H9 (cell line): ENCODE measurements around the gene PYROXD2. TPM values are rescaled to one million over a fixed set of nuclear protein-coding genes. Genes with fewer than 3 reads are reported as not detected.

Experiments
- DNase-seq: peaks from one replicate; pipeline ENCODE4 v3.0.0-alpha.2; 2017
- H2AFZ ChIP-seq: one replicate; pipeline ENCODE4 v1.6.1; 2013; ENCODE audit warnings: mild to moderate bottlenecking, low read length, control low read depth, moderate library complexity
- H2AK5ac ChIP-seq: 2 replicates; pipeline ENCODE4 v1.6.1; 2013; ENCODE audit warnings: low read length, control low read depth, mixed read lengths; ENCODE audit not compliant: insufficient read length
- H2BK120ac ChIP-seq: one replicate; pipeline ENCODE4 v1.6.1; 2013; ENCODE audit warnings: low read depth, mild to moderate bottlenecking, low read length, control low read depth, inconsistent platforms; ENCODE audit not compliant: poor library complexity, severe bottlenecking
- H2BK12ac ChIP-seq: 2 replicates; pipeline ENCODE4 v1.6.1; 2013; ENCODE audit warnings: low read length, control low read depth, mixed read lengths, low read depth; ENCODE audit not compliant: insufficient read length
- H2BK15ac ChIP-seq: 2 replicates; pipeline ENCODE4 v1.6.1; 2013; ENCODE audit warnings: low read depth, low read length, control low read depth
- H2BK20ac ChIP-seq: one replicate; pipeline ENCODE4 v1.6.1; 2013; ENCODE audit warnings: low read depth, mild to moderate bottlenecking, low read length, control low read depth, inconsistent platforms; ENCODE audit not compliant: poor library complexity, severe bottlenecking
- H2BK5ac ChIP-seq: 2 replicates; pipeline ENCODE4 v1.6.1; 2013; ENCODE audit warnings: low read length, control low read depth, mixed read lengths; ENCODE audit not compliant: insufficient read length
- H3K14ac ChIP-seq: 2 replicates; pipeline ENCODE4 v1.6.1; 2013; ENCODE audit warnings: low read length, control low read depth; ENCODE audit not compliant: insufficient read depth
- H3K18ac ChIP-seq: 2 replicates; pipeline ENCODE4 v1.6.1; 2013; ENCODE audit warnings: low read depth, mild to moderate bottlenecking, mixed read lengths, low read length, control low read depth; ENCODE audit not compliant: insufficient read length
- H3K23ac ChIP-seq: 2 replicates; pipeline ENCODE4 v1.6.1; 2013; ENCODE audit warnings: low read length, control low read depth, mixed read lengths, low read depth; ENCODE audit not compliant: insufficient read length
- H3K23me2 ChIP-seq: 2 replicates; pipeline ENCODE4 v1.6.1; 2013; ENCODE audit warnings: low read depth, mild to moderate bottlenecking, mixed read lengths, low read length, control low read depth; ENCODE audit not compliant: insufficient read length, poor library complexity, severe bottlenecking
- H3K27ac ChIP-seq: 2 replicates; pipeline ENCODE4 v1.5.1; 2013; ENCODE audit warnings: low read length, control low read depth, mixed read lengths, low read depth; ENCODE audit not compliant: insufficient read length
- H3K27me3 ChIP-seq: 2 replicates; pipeline ENCODE4 v1.6.1; 2013; ENCODE audit warnings: low read length, control low read depth, inconsistent platforms; ENCODE audit not compliant: insufficient read depth
- H3K4ac ChIP-seq: 2 replicates; pipeline ENCODE4 v1.6.1; 2013; ENCODE audit warnings: low read depth, mild to moderate bottlenecking, control low read depth, inconsistent platforms, low read length, moderate library complexity
- H3K4me1 ChIP-seq: 2 replicates; pipeline ENCODE4 v1.6.1; 2013; ENCODE audit warnings: low read length, control low read depth, inconsistent platforms; ENCODE audit not compliant: insufficient read depth
- H3K4me2 ChIP-seq: 2 replicates; pipeline ENCODE4 v1.6.1; 2013; ENCODE audit warnings: low read length, control low read depth, mixed read lengths; ENCODE audit not compliant: insufficient read length, insufficient read depth
- H3K56ac ChIP-seq: 2 replicates; pipeline ENCODE4 v1.6.1; 2013; ENCODE audit warnings: low read depth, mild to moderate bottlenecking, mixed read lengths, low read length, control low read depth; ENCODE audit not compliant: insufficient read length
- H3K79me1 ChIP-seq: 2 replicates; pipeline ENCODE4 v1.6.1; 2013; ENCODE audit warnings: low read depth, mild to moderate bottlenecking, moderate library complexity, low read length, control low read depth, inconsistent platforms; ENCODE audit not compliant: insufficient read depth, poor library complexity, severe bottlenecking
- H3K79me2 ChIP-seq: 2 replicates; pipeline ENCODE4 v1.6.1; 2013; ENCODE audit warnings: low read length, control low read depth, inconsistent platforms; ENCODE audit not compliant: insufficient read depth
- H3K9ac ChIP-seq: 2 replicates; pipeline ENCODE4 v1.6.1; 2013; ENCODE audit warnings: low read length, control low read depth, mixed read lengths; ENCODE audit not compliant: insufficient read length; ENCODE audit errors: extremely low read depth
- H3K9me3 ChIP-seq: one replicate; pipeline ENCODE4 v1.6.1; 2013; ENCODE audit warnings: low read depth, low read length, inconsistent platforms; ENCODE audit not compliant: control insufficient read depth
- H3T11ph ChIP-seq: one replicate; pipeline ENCODE4 v1.6.1; 2013; ENCODE audit warnings: mild to moderate bottlenecking, low read length, control low read depth, inconsistent platforms
- H4K20me1 ChIP-seq: one replicate; pipeline ENCODE4 v1.6.1; 2013; ENCODE audit not compliant: control insufficient read depth, insufficient read length, insufficient read depth
- H4K5ac ChIP-seq: 2 replicates; pipeline ENCODE4 v1.6.1; 2013; ENCODE audit warnings: low read depth, mild to moderate bottlenecking, mixed read lengths, low read length, control low read depth; ENCODE audit not compliant: insufficient read length
- H4K8ac ChIP-seq: replicated peaks from 2 replicates; pipeline ENCODE4 v1.6.1; 2013; ENCODE audit warnings: low read length, control low read depth, mixed read lengths, low read depth; ENCODE audit not compliant: insufficient read length
- H4K91ac ChIP-seq: 2 replicates; pipeline ENCODE4 v1.6.1; 2013; ENCODE audit warnings: low read depth, mild to moderate bottlenecking, moderate library complexity, mixed read lengths, low read length, control low read depth; ENCODE audit not compliant: insufficient read length
- H3K27ac Mint-ChIP-seq, 3 experiments: 2 replicates in 2 of 3; 3 replicates in 1 of 3; pipeline ENCODE4 v1.8.0; 2020 to 2021; ENCODE audit warnings: mixed read lengths in 3 of 3, mild to moderate bottlenecking in 1 of 3, moderate library complexity in 1 of 3
- H3K27me3 Mint-ChIP-seq: 2 replicates; pipeline ENCODE4 v1.8.0; 2021; ENCODE audit warnings: low read depth, mild to moderate bottlenecking, moderate library complexity, mixed read lengths
- H3K36me3 Mint-ChIP-seq, 3 experiments: 2 replicates in 2 of 3; 3 replicates in 1 of 3; pipeline ENCODE4 v1.8.0; 2020 to 2021; ENCODE audit warnings: low read depth in 3 of 3, mixed read lengths in 3 of 3; ENCODE audit not compliant: insufficient read depth in 1 of 3
- H3K4me1 Mint-ChIP-seq, 2 experiments: 2 replicates each; pipeline ENCODE4 v1.8.0; 2020; ENCODE audit warnings: mixed read lengths in 2 of 2
- H3K4me3 Mint-ChIP-seq, 2 experiments: 2 replicates in 1 of 2; 3 replicates in 1 of 2; pipeline ENCODE4 v1.8.0; 2020 to 2021; ENCODE audit warnings: mild to moderate bottlenecking in 2 of 2, mixed read lengths in 2 of 2, moderate library complexity in 1 of 2
- H3K9me3 Mint-ChIP-seq, 2 experiments: 2 replicates in 1 of 2; 3 replicates in 1 of 2; pipeline ENCODE4 v1.8.0; 2020; ENCODE audit warnings: mild to moderate bottlenecking in 2 of 2, mixed read lengths in 2 of 2, moderate library complexity in 1 of 2
- CTCF ChIP-seq: fragments of 200-600 bp; sonication (generic); conservative IDR thresholded peaks from 3 replicates; pipeline ENCODE4 v1.8.0; 2021; ENCODE audit warnings: antibody characterized with exemption, mild to moderate bottlenecking
- WGBS: extraction: QIAGEN DNeasy Blood & Tissue Kit; methylation state at CpG from one replicate; pipeline ENCODE4 v1.1.7; 2013; ENCODE audit warnings: missing lambda C conversion rate, low lambda C conversion rate, mixed read lengths; ENCODE audit not compliant: insufficient read length; ENCODE audit errors: extremely low coverage; 5-methylcytosine and 5-hydroxymethylcytosine counted together
- total RNA-seq: library from RNA; stranded (reverse); gene quantifications from 2 replicates; pipeline ENCODE4 v1.2.1, GENCODE V29; 2021

PYROXD2 gene
- total RNA-seq, 1 experiment from 2014 or later, result 5.3 TPM

GRCh38 chr10:98424295-98425254 is 9.6 kb upstream of the PYROXD2 start:
- H4K5ac ChIP-seq, result no peak overlapping the region
- no peak overlapping the region for H3K4ac ChIP-seq
- H3K27ac Mint-ChIP-seq, result no peak overlapping the region; a peak in 1 of 7 replicates
- no peaks in the 10 kb centered on the region for H3K79me2 ChIP-seq
- no peaks in the 10 kb centered on the region for H3K23me2 ChIP-seq
- H3K18ac ChIP-seq, result no peak overlapping the region
- TF ChIP-seq CTCF, result no peak
- no peak overlapping the region for H3K14ac ChIP-seq
- H3K9me3 ChIP-seq, result no peaks in the 10 kb centered on the region
- no peak overlapping the region for H2BK12ac ChIP-seq
- no peak overlapping the region for H3K23ac ChIP-seq
- H2BK20ac ChIP-seq, result no peak overlapping the region
- H2BK120ac ChIP-seq, result no peak overlapping the region
- no CpG with 5 or more reads among the region's 23 CpGs for WGBS
- no peak for DNase-seq
- no peak overlapping the region for H2BK5ac ChIP-seq
- H3K4me2 ChIP-seq, result no peak overlapping the region
- peaks cover 0 to 10% (median 5%) of the 10 kb centered on the region in 3 experiments; a peak in 3 of 7 replicates for H3K36me3 Mint-ChIP-seq
- no peaks in the 10 kb centered on the region for H4K20me1 ChIP-seq
- H3K56ac ChIP-seq, result no peak overlapping the region
- no peaks in the 10 kb centered on the region for H3K4me1 ChIP-seq
- H3K9me3 Mint-ChIP-seq, result no peaks in the 10 kb centered on the region
- H2AFZ ChIP-seq, result no peak overlapping the region
- no peak overlapping the region for H2AK5ac ChIP-seq
- H4K8ac ChIP-seq, result no peak overlapping the region
- no peak overlapping the region for H4K91ac ChIP-seq
- no peaks in the 10 kb centered on the region for H3K27me3 Mint-ChIP-seq
- H3K27ac ChIP-seq, result no peak overlapping the region
- peaks cover 2% of the 10 kb centered on the region in 2 experiments; a peak in 2 of 4 replicates for H3K4me1 Mint-ChIP-seq
- no peak overlapping the region for H2BK15ac ChIP-seq
- no peak overlapping the region for H3K4me3 Mint-ChIP-seq
- no peaks in the 10 kb centered on the region for H3K79me1 ChIP-seq
- no peaks in the 10 kb centered on the region for H3K27me3 ChIP-seq
- H3K9ac ChIP-seq, result no peak overlapping the region
- no peak overlapping the region for H3T11ph ChIP-seq
